ENCODE data around the gene MYBL2.

The MYBL2 gene

DNA sequence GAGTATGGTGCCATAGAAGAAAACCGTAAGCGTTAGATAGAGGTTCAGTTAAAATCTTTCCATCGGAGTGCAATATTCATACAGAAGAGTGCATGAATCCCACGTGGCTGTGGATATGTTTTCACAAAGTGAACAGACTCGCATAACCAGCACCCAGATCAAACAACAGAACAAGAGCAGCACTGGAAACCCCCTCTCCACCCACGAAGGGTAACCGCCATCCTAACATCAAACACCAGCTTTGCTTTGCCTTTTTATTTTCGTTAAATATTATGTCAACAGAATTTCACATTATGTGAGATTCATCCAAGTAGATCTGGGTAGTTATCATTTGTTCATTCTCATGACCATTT is 55.2 kb downstream of the MYBL2 start:
- no peak for DNase-seq

DNA sequence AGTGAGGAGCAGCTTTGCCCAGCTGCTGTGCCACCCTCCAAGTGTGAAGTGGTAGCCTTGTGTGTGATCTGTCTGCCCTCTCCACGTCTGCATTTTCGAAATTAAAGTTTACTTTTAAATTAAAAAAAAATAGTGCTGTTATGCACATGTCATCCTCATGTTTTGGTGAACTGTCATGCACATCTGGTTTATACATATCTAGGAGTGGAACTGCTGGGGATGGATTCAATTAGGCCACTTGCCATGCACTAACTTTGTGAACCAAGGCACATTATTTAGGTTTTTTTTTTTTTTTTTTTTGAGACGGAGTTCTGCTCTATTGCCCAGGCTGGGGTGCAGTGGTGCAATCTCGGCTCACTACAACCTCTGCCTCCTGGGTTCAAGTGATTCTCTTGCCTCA is 56.3 kb downstream of the MYBL2 start:
- DNase-seq = no peak

DNA sequence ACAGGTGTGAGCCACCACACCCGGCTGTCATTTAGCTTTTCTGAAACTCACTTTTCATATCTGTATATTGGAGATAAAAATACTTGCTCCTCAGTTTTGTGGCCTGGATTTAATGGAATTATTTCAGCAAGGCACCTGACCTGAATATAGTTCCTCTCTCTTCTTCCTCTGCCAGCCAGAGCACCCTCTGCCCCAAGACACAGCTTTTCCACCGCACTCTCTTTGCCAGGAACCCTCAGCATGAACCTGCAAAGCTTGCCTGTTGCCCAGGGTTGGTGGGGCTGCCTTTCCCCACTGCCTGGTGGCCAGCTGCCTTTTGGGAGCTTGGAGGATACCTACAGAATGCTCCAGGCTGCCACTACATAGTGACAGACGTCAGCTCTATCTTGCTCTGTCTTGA is 56.8 kb downstream of the MYBL2 start:
- DNase-seq = no peak

DNA sequence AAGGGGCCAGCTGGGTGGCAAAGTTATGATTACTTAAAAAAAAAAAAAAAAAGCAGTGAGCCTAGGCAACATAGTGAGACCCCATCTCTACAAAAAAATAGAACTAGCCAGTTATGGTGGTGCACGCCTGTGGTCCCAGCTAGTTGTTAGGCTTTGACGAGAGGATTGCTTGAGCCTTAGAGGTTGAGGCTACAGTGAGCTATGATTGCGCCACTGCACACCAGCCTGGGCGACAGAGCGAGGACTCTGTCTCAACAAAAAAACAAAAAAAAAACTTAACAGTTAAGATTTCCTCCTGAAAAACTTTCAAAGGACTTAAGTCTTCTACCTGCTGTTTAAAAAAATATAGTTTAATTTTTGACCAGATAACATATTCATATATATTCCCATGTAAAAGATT is 57.5 kb downstream of the MYBL2 start:
- no peak for DNase-seq

DNA sequence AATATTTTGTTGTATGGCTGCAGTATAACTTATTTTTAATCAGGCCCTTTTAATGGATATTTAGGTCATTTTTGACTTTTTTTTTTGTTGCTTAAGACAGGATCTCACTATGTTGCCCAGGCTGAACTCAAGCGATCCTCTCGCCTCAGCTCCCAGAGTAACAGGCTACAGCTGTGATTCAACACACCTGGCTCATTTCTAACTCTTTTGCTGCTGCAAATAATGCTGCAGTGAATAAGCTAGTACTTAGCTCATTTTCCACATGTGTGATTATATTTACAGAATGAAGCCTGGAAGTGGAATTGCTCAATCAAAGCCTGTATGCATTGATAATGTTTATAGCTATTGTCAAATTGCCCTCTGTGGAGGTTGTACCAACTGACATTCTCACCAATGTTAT is 58.8 kb downstream of the MYBL2 start:
- no peak for DNase-seq

DNA sequence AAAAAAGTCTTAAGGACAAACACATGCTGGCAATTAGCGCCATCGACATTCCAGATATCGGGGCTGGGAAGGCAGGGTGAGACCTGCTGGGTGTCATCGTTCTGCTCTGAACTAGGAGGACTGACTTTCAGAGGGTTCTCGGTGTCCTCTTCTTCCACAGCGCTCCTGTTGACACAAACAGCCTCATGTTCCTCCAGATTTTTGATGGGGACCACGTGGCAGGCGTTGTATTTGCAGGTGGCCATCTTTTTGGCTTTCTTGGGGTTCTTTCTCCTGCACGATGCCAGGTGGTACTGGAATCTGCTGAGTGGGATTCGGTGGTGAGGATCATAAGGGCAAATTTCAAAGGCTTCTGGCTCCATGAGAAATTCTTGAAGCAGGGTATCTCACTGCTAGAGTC is 59.4 kb downstream of the MYBL2 start:
- no peak for DNase-seq

DNA sequence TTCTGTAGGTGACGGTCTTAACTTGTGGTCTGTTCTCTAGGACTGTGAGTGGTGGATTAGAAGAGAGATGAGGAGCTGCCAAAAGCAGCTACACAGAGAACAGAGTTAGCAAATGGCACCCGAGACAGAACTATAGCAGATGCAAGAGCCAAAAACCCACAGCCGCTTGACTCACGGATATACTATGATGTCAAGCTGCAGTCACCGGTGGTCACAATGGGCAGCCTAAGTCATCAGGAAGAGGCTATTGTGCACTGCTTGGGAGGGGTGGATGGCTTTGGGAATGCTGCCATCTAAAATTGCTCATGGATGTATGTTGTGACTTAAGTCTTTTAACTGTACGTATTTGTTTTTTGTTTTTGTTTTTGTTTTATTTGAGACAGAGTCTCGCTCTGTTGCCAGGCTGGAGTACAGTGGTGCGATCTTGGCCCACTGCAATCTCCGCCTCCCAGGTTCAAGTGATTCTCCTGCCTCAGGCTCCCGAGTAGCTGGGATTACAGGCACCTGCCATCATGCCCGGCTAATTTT is 60.0 kb downstream of the MYBL2 start, which contains the start of gene GTSF1L:
Gene GTSF1L (minus strand): TSS at position 192 of the 528 bp plus-strand sequence. CDS start 308 bp downstream, outside the sequence.
- no peak for DNase-seq

DNA sequence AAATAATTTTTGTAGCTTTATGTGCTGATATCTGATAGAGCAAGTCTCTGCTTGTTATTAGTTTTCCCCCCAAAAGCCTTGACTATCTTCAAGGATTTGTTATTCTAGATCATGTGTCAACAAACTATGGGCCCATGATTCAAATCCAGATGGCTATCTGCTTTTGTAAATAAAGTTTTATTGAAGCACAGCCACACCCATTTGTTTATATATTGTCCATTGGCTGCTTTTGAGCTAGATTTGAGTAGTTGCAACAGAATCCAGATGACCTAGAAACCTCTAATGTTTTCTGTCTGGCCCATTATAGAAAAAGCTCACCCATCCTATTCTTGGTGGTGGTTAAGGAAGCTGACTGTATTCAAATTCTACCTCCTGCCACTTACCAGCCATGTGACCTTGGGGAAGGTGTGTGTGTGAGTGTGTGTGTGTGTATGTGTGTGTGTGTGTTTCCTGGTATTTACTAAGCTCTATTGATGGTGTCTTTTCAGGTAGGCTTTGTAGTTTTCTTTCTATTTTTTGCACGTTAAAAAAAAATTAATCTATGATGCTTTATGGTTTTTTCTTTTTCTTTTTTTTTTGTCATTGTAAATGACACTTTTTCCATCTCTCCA is 61.2 kb downstream of the MYBL2 start:
- no peak for DNase-seq

DNA sequence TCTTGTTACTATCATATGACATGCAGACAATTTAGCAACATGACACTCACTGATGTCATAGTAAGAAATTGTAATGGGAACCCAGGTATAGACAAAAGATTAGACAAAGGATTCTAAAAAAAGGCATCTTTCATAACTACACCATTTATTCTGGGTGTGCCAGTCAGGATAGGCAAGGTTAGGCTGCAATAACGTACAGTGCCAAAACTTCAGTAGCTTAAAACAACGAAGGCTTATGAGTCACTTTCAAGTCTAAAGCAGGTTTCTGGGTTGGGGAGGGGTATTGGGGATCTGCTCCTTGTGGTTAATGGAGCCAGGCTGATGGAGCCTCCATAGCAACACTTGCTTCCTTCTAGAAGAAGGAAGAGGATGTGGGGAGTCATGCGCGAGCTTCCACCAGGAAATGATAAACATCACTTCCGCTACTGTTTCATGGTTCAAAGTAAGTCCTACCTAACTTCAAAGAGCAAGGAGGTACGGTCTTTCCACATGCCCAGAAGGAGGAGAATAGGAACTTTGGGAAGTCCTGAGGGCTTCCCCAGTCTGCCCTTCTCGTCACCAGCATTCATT is 61.9 kb downstream of the MYBL2 start:
- no peak for DNase-seq

DNA sequence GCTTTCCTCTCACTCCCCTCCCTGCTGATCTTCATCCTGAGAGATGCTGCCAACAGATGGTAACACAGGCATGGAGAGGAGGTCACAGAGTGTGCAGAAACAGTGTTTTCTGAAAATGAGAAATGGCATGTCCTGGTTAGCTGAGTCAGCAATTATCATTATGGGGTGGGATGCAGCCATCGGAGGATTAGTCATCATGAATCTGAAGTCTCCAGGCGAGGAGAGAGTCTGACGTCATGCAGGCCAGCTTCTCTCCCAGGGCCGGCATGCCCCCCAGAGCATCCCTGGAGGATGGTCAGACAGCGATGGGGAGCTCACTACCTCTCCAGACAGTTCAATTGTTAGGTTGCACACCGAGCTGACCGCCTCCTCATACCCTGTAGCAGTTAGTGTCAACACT is 64.6 kb downstream of the MYBL2 start:
- no peak for DNase-seq

DNA sequence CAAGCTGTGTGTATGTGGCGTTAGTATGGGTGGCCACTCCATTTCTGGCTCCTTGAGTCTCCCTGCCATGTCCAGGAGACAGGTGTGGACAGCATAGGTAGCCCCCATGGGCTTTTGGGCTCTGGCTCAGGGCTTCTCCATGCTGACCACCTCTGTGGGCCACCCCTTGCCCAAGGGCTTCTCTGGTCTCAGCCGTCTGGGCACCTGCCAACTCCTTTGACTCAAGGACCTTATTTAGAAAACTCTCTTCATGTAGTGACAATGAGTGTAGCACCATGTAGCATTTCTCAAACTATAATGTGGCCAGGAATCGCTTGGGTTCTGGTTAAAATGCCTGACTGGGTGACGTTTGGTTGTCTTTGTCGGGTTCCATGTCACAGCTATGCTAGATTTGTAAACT is 65.0 kb downstream of the MYBL2 start:
- no peak for DNase-seq

DNA sequence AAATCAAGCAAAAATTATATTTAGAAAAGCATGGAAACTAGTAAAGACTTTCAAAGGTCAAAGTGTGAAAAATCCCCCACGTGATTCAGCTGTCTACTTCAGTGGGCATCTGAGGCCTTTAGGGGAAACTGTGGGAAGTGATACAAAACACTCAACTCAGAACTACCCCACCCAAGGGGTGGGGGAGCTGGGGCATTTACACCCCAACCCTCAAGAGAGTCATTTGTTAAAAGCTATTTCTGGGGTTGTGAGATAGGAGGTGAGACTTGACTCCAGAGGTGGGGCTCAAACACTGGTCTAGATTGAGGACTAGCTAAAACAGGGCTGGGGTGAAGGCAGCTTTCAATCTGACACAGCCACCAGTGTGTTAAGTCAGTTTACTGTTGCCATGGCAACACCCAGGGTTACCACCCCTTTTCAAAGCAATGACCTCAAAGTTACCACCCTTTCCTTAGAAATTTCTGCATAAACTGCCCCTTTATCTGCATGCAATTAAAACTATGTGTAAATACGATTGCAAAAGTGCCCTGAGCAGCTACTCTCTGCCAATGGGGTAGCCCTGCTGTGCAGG is 69.8 kb downstream of the MYBL2 start:
- no peak for DNase-seq

DNA sequence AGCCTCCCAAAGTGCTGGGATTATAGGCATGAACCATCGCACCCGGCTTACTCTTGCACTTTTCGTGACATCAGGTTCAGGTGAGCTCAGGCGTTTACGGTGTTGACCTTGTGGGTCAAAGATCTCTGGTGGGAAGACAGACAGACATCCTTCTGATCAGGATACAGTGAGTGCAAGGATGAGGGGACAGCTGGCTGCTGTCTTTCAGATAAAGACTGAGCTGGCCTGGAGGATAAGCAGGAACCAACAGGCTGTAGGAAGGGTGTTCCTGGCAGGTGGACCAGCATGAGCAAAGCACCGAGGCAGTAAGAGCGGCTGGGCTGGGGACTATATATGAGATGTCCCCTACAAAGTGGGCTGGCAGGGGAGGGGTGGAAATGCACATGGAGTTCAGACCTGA is 71.0 kb downstream of the MYBL2 start:
- DNase-seq = no peak

DNA sequence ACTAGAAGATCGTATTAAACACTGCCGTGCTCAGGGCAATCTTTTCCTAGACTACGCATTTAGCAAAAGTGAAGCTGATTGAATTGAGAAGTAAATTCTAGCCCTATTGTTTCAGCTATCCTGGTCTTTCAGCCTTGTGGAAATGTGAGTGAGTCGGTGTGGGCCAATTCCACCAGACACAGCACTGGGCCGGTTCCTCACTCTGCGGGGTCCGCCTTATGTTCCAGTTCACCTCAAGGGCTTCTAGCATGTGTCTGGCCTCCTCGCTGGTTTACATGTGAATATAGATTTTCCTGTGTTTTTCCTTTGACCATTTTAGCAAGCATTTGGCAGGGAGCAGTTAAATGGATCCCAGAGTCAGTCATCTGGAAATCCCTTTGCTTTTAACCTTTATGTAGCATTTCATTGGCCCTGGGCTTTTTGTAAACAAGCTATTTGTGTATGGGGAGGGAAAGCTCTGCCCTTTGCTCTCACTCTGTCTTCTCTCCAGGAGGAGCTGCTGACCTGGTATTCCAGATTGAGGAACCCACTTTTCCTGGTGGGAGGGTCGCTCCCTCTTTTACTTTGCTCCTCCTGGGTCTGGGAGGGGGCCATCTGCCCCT is 72.3 kb downstream of the MYBL2 start:
- no peak for DNase-seq

DNA sequence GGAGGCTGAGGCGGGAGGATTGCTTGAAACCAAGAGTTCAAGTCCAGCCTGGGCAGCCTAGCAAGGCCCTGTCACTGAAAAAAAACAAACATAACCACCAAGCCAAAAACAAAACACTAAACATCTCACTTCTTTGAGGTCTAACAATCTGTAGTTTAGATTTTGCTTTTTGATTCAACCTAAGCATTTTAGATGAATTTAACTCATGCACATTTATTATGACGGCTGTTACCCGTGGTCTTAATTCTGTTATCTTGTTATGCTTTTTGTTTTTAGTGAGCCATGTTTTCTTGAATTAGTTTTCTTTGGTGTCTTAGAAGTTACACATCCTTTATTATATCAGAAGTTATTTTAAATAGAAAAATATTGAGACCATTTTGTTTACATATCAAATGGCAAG is 73.7 kb downstream of the MYBL2 start:
- no peak for DNase-seq

DNA sequence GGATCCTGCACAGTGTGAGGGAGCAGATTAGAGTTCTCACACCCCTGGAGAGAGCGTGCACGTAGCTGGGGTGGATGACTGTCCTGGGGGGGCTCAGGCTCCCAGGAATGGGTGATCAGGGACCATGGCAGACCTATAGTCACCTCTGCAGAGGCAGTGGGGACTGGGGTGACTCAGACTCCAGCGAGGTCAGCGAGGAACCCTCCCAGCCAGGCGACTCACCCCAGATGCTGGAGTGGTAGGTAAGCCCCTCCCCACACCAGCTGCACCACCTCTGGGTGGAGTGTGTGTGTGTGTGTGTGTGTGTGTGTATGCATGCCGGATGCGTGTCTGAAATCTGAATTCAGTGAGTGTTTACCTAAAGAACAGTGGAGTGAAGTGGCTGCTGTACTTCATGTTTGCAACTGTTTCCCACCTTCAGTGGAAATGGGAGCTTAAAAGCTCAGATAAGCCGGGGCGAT is 77.3 kb downstream of the MYBL2 start:
- DNase-seq = no peak

DNA sequence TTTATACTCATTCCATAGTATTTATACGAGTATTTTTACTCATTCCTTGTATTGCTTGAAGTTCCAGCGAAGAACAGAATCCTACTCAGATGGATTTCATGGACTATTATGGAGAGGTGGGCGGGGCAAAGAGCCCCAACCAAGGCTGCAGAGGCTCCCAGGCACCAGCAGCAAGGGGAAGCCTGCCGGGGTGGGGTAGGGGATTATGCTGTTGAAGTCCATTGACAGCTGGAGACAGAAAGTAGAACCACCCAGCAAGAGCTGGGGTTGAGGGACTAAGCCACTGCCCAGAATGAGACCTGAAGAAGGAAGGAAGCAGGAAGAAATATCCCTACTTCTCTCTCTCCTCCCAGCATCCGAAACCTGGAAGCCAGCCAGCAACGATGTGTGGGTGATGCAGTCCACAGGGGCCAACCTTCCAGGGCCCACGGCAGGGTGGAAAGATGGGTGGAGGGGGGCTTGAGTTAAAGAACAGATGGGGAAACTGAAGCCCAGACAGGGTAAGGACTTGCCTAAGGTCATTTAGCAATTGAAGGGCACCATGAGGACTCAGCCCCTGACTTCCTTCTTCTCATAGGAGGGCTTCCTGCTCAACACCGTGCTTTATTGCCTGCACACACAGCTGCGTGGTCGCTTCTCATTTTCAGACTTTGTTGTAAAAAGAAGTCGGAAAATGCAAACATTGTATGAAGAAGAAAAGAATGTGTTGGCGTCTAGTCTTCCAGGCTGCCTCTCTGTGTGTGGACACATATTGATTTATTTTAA is 78.2 kb downstream of the MYBL2 start:
- no peak for DNase-seq

DNA sequence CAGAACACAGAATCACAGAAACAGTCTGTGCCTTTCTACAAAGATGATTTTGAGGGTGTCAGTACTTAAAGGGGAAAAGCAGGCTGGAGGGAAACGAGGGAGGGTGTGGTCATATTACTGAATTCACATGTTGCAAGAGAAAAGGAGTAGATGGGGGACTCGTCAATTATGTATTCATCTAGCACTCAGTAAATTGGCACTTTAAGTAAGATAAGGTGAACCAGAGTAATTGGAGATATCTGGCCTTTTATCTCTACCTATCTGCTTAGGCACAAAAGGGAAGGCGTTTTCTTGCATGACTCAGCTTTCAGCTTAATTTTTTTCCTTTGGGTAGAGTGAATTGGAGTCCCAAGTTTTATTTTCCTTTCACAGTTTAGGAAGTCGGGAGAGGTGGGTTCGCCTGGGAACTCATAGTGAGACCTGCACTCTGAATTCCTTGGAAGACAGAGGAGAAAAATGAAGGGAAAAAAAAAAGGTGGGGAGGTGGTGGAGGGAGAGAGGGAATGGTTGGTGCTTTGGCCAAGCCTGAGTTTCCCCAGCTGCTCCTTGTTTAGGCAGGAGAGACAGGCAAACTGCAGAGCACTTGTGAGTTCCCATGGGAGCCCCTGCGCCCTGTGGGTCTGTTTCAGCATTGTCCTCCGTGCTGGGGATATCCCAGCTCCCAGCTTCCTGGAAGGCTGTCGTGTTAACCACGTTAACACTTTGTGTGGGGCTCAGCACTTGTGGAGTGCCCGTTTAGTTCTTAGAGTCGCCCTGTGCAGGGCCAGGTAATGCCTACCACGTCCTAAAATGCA is 79.6 kb downstream of the MYBL2 start:
- DNase-seq = no peak

DNA sequence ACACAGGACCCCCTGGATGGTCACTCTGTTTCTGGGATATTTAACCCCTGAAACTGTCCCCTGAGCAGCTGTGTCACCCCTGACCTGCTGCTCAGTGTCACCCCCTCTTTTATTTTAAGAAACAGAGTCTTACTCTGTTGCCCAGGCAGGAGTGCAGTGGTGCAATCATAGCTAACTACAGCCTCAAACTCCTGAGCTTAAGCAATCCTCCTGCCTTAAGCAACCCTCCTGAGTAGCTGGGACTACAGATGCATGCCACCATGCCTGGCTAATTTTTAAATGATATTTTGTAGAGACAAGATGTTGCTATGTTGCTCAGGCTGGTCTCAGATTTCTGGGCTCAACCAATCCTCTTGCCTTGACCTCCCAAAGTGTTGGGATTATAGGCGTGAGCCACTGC is 81.4 kb downstream of the MYBL2 start:
- no peak for DNase-seq

DNA sequence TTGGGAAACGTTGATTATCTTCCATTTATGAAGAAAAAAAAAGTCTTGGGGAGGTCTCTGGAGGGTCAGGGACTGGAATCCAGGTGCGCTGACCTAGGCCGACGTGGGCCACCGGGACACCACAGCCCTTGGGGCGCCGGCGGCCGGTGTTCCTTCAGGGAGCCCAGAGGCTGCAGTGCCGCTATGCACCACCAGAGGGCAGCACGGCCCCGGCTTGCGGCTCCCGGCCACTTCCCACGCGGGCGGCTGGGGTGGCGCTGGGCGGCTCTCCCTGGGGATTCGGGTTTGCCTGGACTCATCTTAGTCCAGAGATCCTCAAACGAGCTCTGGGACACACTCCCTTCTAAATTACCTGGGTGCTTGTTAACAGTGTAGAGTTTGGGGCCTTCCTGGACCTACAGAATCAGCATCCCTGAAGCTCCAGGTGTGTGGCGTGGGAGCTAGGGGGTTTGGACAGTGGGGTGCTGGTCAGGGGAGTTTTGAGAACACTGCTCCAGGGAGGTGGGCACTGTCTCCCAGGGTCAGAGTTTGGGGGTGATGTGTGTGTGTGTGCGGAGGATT is 82.9 kb downstream of the MYBL2 start:
- DNase-seq = peak; percentile 68

DNA sequence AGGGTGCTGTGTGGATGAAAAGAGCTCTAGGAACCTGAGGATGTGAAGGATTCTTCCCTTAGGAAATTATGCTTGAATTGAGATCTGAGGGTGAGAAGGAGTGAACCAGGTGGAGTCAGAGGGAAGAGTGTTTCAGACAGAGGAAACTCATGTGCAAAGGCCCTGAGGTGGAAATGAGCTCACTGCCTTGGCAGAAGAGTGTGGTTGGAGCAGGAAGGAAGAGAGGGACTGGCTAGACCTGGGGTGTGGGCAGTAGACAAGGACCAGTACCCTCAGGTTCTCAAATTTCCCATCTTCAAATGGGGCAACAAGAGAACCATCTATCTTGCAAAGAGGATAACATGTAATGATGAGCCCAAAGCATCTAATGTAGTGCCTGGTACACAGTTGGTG is 83.9 kb downstream of the MYBL2 start:
- no peak for DNase-seq
